Ectodermal cell (in vitro differentiated cells): ENCODE results near the gene CAPN1.

Experiments used
- H3K27ac ChIP-seq: 2 replicates; pipeline ENCODE4 v1.7.0; 2013; ENCODE audit warnings: mild to moderate bottlenecking, low read depth, low read length; ENCODE audit not compliant: insufficient read depth, poor library complexity, severe bottlenecking
- H3K27me3 ChIP-seq: 2 replicates; pipeline ENCODE4 v1.7.0; 2013; ENCODE audit warnings: mild to moderate bottlenecking, low read length; ENCODE audit not compliant: insufficient read depth, control insufficient read depth, poor library complexity, severe bottlenecking
- H3K36me3 ChIP-seq: one replicate; pipeline ENCODE4 v1.7.0; 2013; ENCODE audit warnings: low read length; ENCODE audit not compliant: control insufficient read depth, insufficient read depth
- H3K4me1 ChIP-seq: one replicate; pipeline ENCODE4 v1.7.0; 2013; ENCODE audit warnings: low read length; ENCODE audit not compliant: control insufficient read depth, insufficient read depth
- H3K4me3 ChIP-seq: 2 replicates; pipeline ENCODE4 v1.7.0; 2013; ENCODE audit warnings: low read depth, low read length, control low read depth; ENCODE audit not compliant: insufficient read depth
- H3K9me3 ChIP-seq: 2 replicates; pipeline ENCODE4 v1.7.0; 2013; ENCODE audit warnings: mild to moderate bottlenecking, low read length, moderate library complexity; ENCODE audit not compliant: control insufficient read depth
- WGBS, 2 experiments: methylation state at CpG; one replicate each; pipeline ENCODE4 v1.1.7; 2013; ENCODE audit warnings: missing lambda C conversion rate in 2 of 2; 5-methylcytosine and 5-hydroxymethylcytosine counted together

Gene CAPN1

GRCh38 chr11:65208785-65209710 is 27.3 kb downstream of the CAPN1 start:
- Histone ChIP-seq H3K4me3 (no peak overlapping the region), H3K9me3 (no peaks in the 10 kb centered on the region), H3K27me3 (no peaks in the 10 kb centered on the region), H3K36me3 (no peaks in the 10 kb centered on the region), H3K27ac (no peak overlapping the region), H3K4me1 (peaks cover 14% of the 10 kb centered on the region)
- 92 to 94% methylated on average over 13 of the region's 13 CpGs for WGBS, 2 experiments

GRCh38 chr11:65209711-65210360 is 28.1 kb downstream of the CAPN1 start:
- H3K27me3 ChIP-seq: no peaks in the 10 kb centered on the region
- WGBS, 2 experiments: 94% methylated on average over 20 of the region's 20 CpGs
- no peaks in the 10 kb centered on the region for H3K9me3 ChIP-seq
- H3K36me3 ChIP-seq: no peaks in the 10 kb centered on the region
- H3K4me1 ChIP-seq: peaks cover 14% of the 10 kb centered on the region
- no peak overlapping the region for H3K4me3 ChIP-seq
- H3K27ac ChIP-seq: no peak overlapping the region

GRCh38 chr11:65210361-65210731 is 28.6 kb downstream of the CAPN1 start:
- 95% methylated on average over 14 of the region's 14 CpGs for WGBS, 2 experiments
- no peak overlapping the region for H3K27ac ChIP-seq
- peaks cover 14% of the 10 kb centered on the region for H3K4me1 ChIP-seq
- H3K27me3 ChIP-seq: no peaks in the 10 kb centered on the region
- no peaks in the 10 kb centered on the region for H3K36me3 ChIP-seq
- no peak overlapping the region for H3K4me3 ChIP-seq
- H3K9me3 ChIP-seq: no peaks in the 10 kb centered on the region

- Histone ChIP-seq H3K4me3 (no peak overlapping the region), H3K4me1 (peaks cover 14% of the 10 kb centered on the region), H3K27ac (no peak overlapping the region), H3K36me3 (no peaks in the 10 kb centered on the region), H3K27me3 (no peaks in the 10 kb centered on the region), H3K9me3 (no peaks in the 10 kb centered on the region)
- 89 to 96% methylated on average over 4 of the region's 4 CpGs for WGBS, 2 experiments
These were observed 29.0 kb downstream of the CAPN1 start for GRCh38 chr11:65210748-65211147.

- H3K27ac ChIP-seq: no peak overlapping the region
These were observed 29.8 kb downstream of the CAPN1 start for GRCh38 chr11:65211293-65212105.

GRCh38 chr11:65212226-65212801 is 30.6 kb downstream of the CAPN1 start:
- Histone ChIP-seq H3K27me3 (no peaks in the 10 kb centered on the region), H3K27ac (no peak overlapping the region), H3K9me3 (no peaks in the 10 kb centered on the region), H3K4me1 (peaks cover 14% of the 10 kb centered on the region), H3K36me3 (no peaks in the 10 kb centered on the region), H3K4me3 (no peak overlapping the region)
- WGBS, 2 experiments: 73% methylated on average over 13 of the region's 13 CpGs

More at GRCh38 chr11:65211293-65212105, 29.8 kb downstream of the CAPN1 start:
- no peak overlapping the region for H3K4me3 ChIP-seq
- H3K4me1 ChIP-seq: peaks cover 14% of the 10 kb centered on the region
- no peaks in the 10 kb centered on the region for H3K36me3 ChIP-seq
- H3K27me3 ChIP-seq: no peaks in the 10 kb centered on the region
- 89% methylated on average over 29 of the region's 29 CpGs for whole genome bisulfite sequencing, 2 experiments
- H3K9me3 ChIP-seq: no peaks in the 10 kb centered on the region

GRCh38 chr11:65213322-65214211 is 31.8 kb downstream of the CAPN1 start:
- WGBS, 2 experiments: 69% methylated on average over 26 of the region's 26 CpGs
- H3K4me3 ChIP-seq: no peak overlapping the region
- no peaks in the 10 kb centered on the region for H3K27me3 ChIP-seq
- no peaks in the 10 kb centered on the region for H3K36me3 ChIP-seq
- H3K9me3 ChIP-seq: no peaks in the 10 kb centered on the region
- peaks cover 14% of the 10 kb centered on the region for H3K4me1 ChIP-seq
- H3K27ac ChIP-seq: no peak overlapping the region

- no peak overlapping the region for H3K27ac ChIP-seq
- H3K9me3 ChIP-seq: no peaks in the 10 kb centered on the region
- WGBS, 2 experiments: 87 to 90% methylated on average over 15 to 16 of the region's 16 CpGs
- no peaks in the 10 kb centered on the region for H3K36me3 ChIP-seq
- no peaks in the 10 kb centered on the region for H3K27me3 ChIP-seq
- no peak overlapping the region for H3K4me3 ChIP-seq
- H3K4me1 ChIP-seq: peaks cover 14% of the 10 kb centered on the region
These were observed 32.6 kb downstream of the CAPN1 start for GRCh38 chr11:65214212-65214845.
